Mucosa of stomach (tissue), 1 donor: ENCODE data around the gene TOR1AIP1.

Source experiments
- H3K27me3 ChIP-seq: one replicate; pipeline ENCODE4 v1.7.0; 2013; ENCODE audit warnings: mild to moderate bottlenecking, low read length; ENCODE audit not compliant: control insufficient read depth, insufficient read depth
- H3K36me3 ChIP-seq: one replicate; pipeline ENCODE4 v1.7.0; 2013; ENCODE audit warnings: low read length; ENCODE audit not compliant: control insufficient read depth, insufficient read depth
- H3K4me1 ChIP-seq: one replicate; pipeline ENCODE4 v1.7.0; 2013; ENCODE audit warnings: mild to moderate bottlenecking, low read length; ENCODE audit not compliant: control insufficient read depth, insufficient read depth
- H3K4me3 ChIP-seq: one replicate; pipeline ENCODE4 v1.7.0; 2013; ENCODE audit warnings: low read length
- H3K9ac ChIP-seq: one replicate; pipeline ENCODE4 v1.7.0; 2013; ENCODE audit warnings: mild to moderate bottlenecking, low read length, moderate library complexity
- H3K9me3 ChIP-seq: one replicate; pipeline ENCODE4 v1.7.0; 2013; ENCODE audit warnings: mild to moderate bottlenecking, low read length, moderate library complexity; ENCODE audit not compliant: control insufficient read depth
- donor health status: Pancreatic carcinoma.

Gene TOR1AIP1

DNA sequence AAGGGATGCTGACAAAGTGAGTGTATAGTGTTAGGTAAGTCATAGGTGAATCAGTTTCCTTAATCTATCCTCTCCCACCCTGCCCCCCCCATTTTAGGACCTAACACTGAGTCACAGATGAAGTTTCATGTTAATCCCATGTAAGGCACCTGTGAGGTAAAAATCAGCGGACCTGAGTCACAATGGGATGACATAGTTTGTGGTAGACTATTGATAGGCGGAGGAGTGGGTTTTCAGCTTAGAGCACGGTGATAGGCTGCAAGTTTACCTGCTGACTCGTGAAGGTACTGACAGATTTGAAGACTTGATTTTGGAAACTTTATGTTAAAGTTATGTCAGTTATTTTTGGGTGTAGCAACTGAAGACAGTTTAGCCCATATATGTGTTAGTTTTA, 1.7 kb downstream of the TOR1AIP1 start:
- H3K27me3 ChIP-seq, result no peaks in the 10 kb centered on the region
- peak overlapping the region; percentile 97 for H3K9ac ChIP-seq
- H3K36me3 ChIP-seq, result peaks cover 3% of the 10 kb centered on the region
- no peaks in the 10 kb centered on the region for H3K4me1 ChIP-seq
- no peak overlapping the region for H3K4me3 ChIP-seq
- H3K9me3 ChIP-seq, result no peaks in the 10 kb centered on the region

- Histone ChIP-seq H3K9ac (no peak overlapping the region), H3K27me3 (no peaks in the 10 kb centered on the region), H3K4me1 (no peaks in the 10 kb centered on the region), H3K36me3 (peaks cover 6% of the 10 kb centered on the region), H3K9me3 (no peaks in the 10 kb centered on the region), H3K4me3 (no peak overlapping the region)
Measured at GRCh38 chr1:179888071-179888470, 6.0 kb downstream of the TOR1AIP1 start.

- no peaks in the 10 kb centered on the region for H3K9me3 ChIP-seq
- H3K4me3 ChIP-seq, result no peak overlapping the region
- no peak overlapping the region for H3K9ac ChIP-seq
- H3K4me1 ChIP-seq, result no peaks in the 10 kb centered on the region
- peaks cover 8% of the 10 kb centered on the region for H3K36me3 ChIP-seq
- no peaks in the 10 kb centered on the region for H3K27me3 ChIP-seq
Measured at GRCh38 chr1:179889589-179889988, 7.5 kb downstream of the TOR1AIP1 start.

GRCh38 chr1:179910934-179911333, 28.8 kb downstream of the TOR1AIP1 start:
- Histone ChIP-seq H3K4me3 (no peak overlapping the region), H3K36me3 (no peaks in the 10 kb centered on the region), H3K9me3 (no peaks in the 10 kb centered on the region), H3K9ac (no peak overlapping the region), H3K27me3 (no peaks in the 10 kb centered on the region), H3K4me1 (no peaks in the 10 kb centered on the region)

DNA sequence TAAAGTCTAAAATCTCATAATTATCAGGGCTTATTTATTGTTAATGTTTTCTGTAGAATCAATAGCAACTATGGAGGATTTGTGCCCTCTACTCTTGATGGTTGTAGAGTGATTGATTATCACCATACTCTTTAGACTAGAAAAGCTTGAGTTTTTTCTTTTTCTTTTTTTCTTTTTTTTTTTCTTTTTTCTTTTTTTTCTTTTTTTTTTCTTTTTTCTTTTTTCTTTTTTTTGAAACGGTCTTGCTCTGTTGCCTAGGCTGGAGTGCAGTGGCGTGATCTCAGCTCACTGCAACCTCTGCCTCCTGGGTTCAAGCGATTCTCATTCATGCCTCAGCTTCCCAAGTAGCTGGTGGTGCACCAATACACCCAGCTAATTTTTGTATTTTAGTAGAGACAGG, 29.7 kb downstream of the TOR1AIP1 start:
- no peaks in the 10 kb centered on the region for H3K4me1 ChIP-seq
- H3K4me3 ChIP-seq, result no peak overlapping the region
- H3K27me3 ChIP-seq, result no peaks in the 10 kb centered on the region
- H3K9me3 ChIP-seq, result no peaks in the 10 kb centered on the region
- no peak overlapping the region for H3K9ac ChIP-seq
- no peaks in the 10 kb centered on the region for H3K36me3 ChIP-seq

DNA sequence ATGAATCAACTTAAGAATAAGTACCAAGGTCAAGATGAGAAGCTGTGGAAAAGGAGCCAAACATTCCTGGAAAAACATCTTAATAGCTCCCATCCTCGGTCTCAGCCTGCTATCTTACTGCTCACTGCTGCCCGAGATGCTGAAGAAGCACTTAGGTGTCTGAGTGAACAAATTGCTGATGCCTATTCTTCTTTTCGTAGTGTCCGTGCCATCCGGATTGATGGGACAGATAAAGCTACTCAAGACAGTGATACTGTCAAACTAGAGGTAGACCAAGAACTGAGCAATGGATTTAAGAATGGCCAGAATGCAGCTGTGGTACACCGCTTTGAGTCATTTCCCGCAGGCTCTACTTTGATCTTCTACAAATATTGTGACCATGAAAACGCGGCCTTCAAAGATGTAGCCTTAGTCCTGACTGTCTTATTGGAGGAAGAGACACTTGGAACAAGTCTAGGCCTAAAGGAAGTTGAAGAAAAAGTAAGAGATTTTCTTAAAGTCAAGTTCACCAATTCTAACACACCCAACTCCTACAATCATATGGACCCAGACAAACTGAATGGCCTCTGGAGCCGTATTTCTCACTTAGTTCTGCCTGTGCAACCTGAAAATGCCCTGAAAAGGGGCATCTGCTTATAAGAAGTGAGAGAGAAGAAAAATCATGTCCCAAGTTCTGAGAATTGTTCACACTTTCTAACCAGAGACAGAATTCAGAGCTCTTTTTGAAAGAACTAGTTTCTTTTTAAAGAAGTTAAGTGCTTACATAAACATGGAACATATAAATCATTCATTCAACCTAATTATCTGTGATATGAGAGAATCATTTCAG, 35.7 kb downstream of the TOR1AIP1 start:
- H3K9ac ChIP-seq, result no peak overlapping the region

DNA sequence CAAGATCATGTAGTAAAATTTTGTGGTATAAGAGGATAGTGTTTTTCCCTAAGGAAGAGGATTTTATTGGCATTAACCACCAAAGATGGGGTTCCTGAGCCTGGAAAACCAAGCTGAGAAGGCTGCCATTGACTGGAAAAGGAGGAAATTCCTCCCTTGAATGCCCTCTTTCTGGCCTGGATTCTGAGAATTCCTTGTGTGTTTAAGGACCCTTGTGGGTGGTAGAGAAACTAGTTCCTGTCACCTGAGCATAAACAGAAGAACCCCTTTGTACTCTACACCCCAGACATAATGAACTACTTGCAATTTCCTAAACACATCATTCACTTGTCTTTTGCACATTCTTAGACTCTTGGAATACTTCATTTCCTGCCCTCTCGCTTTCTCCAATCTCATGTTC, 39.4 kb downstream of the TOR1AIP1 start:
- Histone ChIP-seq H3K9me3 (no peaks in the 10 kb centered on the region), H3K4me3 (no peak overlapping the region), H3K36me3 (peaks cover 4% of the 10 kb centered on the region), H3K4me1 (no peaks in the 10 kb centered on the region), H3K27me3 (no peaks in the 10 kb centered on the region), H3K9ac (no peak overlapping the region)

More for the DNA sequence above, 35.7 kb downstream of the TOR1AIP1 start:
- no peak overlapping the region for H3K4me3 ChIP-seq
- H3K4me1 ChIP-seq, result no peaks in the 10 kb centered on the region
- no peaks in the 10 kb centered on the region for H3K27me3 ChIP-seq
- H3K36me3 ChIP-seq, result peaks cover 4% of the 10 kb centered on the region
- H3K9me3 ChIP-seq, result no peaks in the 10 kb centered on the region

DNA sequence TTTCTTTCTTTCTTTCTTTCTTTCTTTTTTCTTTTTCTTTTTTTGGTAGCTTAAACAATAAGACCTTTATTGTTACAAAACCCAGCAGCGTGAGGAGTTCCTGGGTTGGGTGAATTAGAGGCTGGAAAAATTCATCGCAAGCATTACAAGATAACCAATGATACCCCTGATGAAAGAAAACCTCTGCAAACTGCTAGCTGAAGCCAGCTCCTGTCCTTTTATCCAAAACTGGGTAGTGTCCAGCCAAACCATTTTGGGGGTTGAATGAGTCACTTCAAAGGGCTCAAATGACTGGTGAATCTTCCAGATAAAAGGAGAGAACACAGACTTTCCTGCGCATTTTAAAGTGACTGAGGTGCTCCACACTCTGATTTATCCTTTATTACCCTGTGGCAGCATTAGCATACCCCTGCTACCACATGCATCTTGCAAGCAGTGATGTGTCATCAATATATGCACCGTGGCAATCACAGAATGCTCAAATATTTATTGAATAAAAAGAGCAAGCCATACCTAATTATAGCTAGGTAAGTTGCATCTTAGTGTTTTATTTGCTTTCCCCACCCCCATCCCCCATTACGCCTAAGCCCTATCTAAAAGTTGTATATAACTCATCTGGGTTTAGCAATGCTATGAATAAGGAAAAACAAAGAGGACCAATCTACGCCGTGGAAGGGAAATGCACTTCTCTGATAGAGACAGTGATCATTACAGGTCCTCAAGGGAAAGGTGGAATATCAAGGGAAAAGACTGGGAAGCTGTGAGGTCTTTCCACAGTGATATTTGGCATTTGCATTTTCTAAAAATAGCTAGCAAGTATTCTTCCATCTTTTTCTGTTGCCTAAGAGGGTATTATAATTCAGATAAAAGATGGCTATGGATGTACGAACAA, 40.1 kb downstream of the TOR1AIP1 start:
- H3K27me3 ChIP-seq, result no peaks in the 10 kb centered on the region
- no peaks in the 10 kb centered on the region for H3K4me1 ChIP-seq
- H3K4me3 ChIP-seq, result no peak overlapping the region
- H3K36me3 ChIP-seq, result peaks cover 4% of the 10 kb centered on the region
- no peaks in the 10 kb centered on the region for H3K9me3 ChIP-seq
- no peak overlapping the region for H3K9ac ChIP-seq

DNA sequence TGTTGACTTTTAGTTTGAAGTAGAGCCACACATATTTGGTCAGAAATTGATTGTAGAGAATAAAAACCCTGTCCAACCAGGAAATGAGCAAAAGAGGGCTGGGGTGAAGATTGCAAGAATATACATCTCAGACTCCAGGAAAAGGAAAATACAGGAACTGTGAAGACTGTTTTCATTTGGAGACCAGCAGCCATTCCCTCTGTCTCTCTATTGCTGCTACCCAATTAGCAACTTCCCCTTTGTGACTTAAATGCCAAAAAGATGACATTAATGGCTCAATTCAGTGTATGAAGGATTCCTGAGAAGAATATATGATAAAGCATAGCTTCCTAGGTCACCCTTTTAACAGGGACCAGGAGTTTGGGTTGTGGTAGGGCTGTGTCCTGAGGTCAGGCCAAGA, 40.9 kb downstream of the TOR1AIP1 start:
- Histone ChIP-seq H3K9ac (no peak overlapping the region), H3K4me3 (no peak overlapping the region), H3K9me3 (no peaks in the 10 kb centered on the region), H3K27me3 (no peaks in the 10 kb centered on the region), H3K36me3 (no peaks in the 10 kb centered on the region), H3K4me1 (peaks cover 2% of the 10 kb centered on the region)

GRCh38 chr1:179924268-179924667, 42.2 kb downstream of the TOR1AIP1 start:
- no peak overlapping the region for H3K9ac ChIP-seq
- H3K4me3 ChIP-seq, result no peak overlapping the region
- H3K27me3 ChIP-seq, result no peaks in the 10 kb centered on the region
- H3K36me3 ChIP-seq, result no peaks in the 10 kb centered on the region
- no peaks in the 10 kb centered on the region for H3K9me3 ChIP-seq
- peaks cover 4% of the 10 kb centered on the region for H3K4me1 ChIP-seq

- H3K27me3 ChIP-seq, result no peaks in the 10 kb centered on the region
- peaks cover 9% of the 10 kb centered on the region for H3K4me1 ChIP-seq
- no peaks in the 10 kb centered on the region for H3K9me3 ChIP-seq
- no peak overlapping the region for H3K4me3 ChIP-seq
- H3K36me3 ChIP-seq, result no peaks in the 10 kb centered on the region
- H3K9ac ChIP-seq, result no peak overlapping the region
Measured at GRCh38 chr1:179925302-179925701, 43.2 kb downstream of the TOR1AIP1 start.
